HEK293T (cell line): ENCODE data around the gene VSTM2B.

Source experiments
- CTCF ChIA-PET: fragments of 350-600 bp; formaldehyde crosslinking; extraction: SDS; loops from one replicate; lab custom pipeline; 2021; ENCODE audit warnings: antibody characterized with exemption, inconsistent platforms; lab: Yijun Ruan, JAX
- POLR2A ChIA-PET: fragments of 350-600 bp; formaldehyde crosslinking; extraction: SDS; loops from one replicate; lab custom pipeline; 2020; ENCODE audit warnings: antibody characterized with exemption, inconsistent platforms; lab: Yijun Ruan, JAX
- DNase-seq: peaks from one replicate; pipeline ENCODE4 v3.0.0; 2012; ENCODE audit warnings: mixed read lengths; ENCODE audit errors: extremely low spot score
- ARNT ChIP-seq: fragments of 450-650 bp; IDR thresholded peaks from 2 replicates; pipeline ENCODE4 v1.6.1; 2017; ENCODE audit warnings: mild to moderate bottlenecking
- BHLHE40 ChIP-seq: fragments of 450-650 bp; IDR thresholded peaks from 2 replicates; pipeline ENCODE4 v1.6.1; 2016; ENCODE audit warnings: mild to moderate bottlenecking, moderate library complexity, borderline replicate concordance
- CTBP1 ChIP-seq: fragments of 450-650 bp; IDR thresholded peaks from 2 replicates; pipeline ENCODE4 v1.6.1; 2016; ENCODE audit warnings: borderline replicate concordance
- ELF4 ChIP-seq: fragments of 450-650 bp; IDR thresholded peaks from 2 replicates; pipeline ENCODE4 v1.6.1; 2017; ENCODE audit warnings: antibody characterized with exemption
- FOXA1 ChIP-seq: fragments of 450-650 bp; IDR thresholded peaks from 2 replicates; pipeline ENCODE4 v1.6.1; 2016; ENCODE audit warnings: mild to moderate bottlenecking
- FOXK2 ChIP-seq: fragments of 450-650 bp; IDR thresholded peaks from 2 replicates; pipeline ENCODE4 v1.6.1; 2016; ENCODE audit warnings: mild to moderate bottlenecking
- FOXM1 ChIP-seq: fragments of 450-650 bp; IDR thresholded peaks from 2 replicates; pipeline ENCODE4 v1.6.1; 2017; ENCODE audit warnings: mild to moderate bottlenecking, borderline replicate concordance
- HDGF ChIP-seq: fragments of 450-650 bp; IDR thresholded peaks from 2 replicates; pipeline ENCODE4 v1.6.1; 2017; ENCODE audit warnings: antibody characterized with exemption, borderline replicate concordance
- L3MBTL2 ChIP-seq: fragments of 450-650 bp; conservative IDR thresholded peaks from 2 replicates; pipeline ENCODE4 v1.6.1; 2016; ENCODE audit warnings: mild to moderate bottlenecking
- LEF1 ChIP-seq: fragments of 450-650 bp; IDR thresholded peaks from 2 replicates; pipeline ENCODE4 v1.6.1; 2017; ENCODE audit warnings: mild to moderate bottlenecking, borderline replicate concordance
- NFRKB ChIP-seq: fragments of 450-650 bp; IDR thresholded peaks from 2 replicates; pipeline ENCODE4 v1.6.1; 2016; ENCODE audit warnings: mild to moderate bottlenecking, moderate library complexity
- PKNOX1 ChIP-seq: fragments of 450-650 bp; IDR thresholded peaks from 2 replicates; pipeline ENCODE4 v1.6.1; 2016
- SP1 ChIP-seq: fragments of 450-650 bp; IDR thresholded peaks from 2 replicates; pipeline ENCODE4 v1.6.1; 2017
- SUZ12 ChIP-seq: fragments of 450-650 bp; IDR thresholded peaks from 2 replicates; pipeline ENCODE4 v1.6.1; 2016; ENCODE audit warnings: mild to moderate bottlenecking
- TARDBP ChIP-seq: fragments of 450-650 bp; IDR thresholded peaks from 2 replicates; pipeline ENCODE4 v1.6.1; 2016
- ZNF384 ChIP-seq: fragments of 450-650 bp; IDR thresholded peaks from 2 replicates; pipeline ENCODE4 v1.6.1; 2016

VSTM2B gene

GRCh38 chr19:29510701-29511265 lies 15.0 kb upstream of the VSTM2B start:
- ChIA-PET CTCF (no interaction called here), POLR2A (no interaction called here)
- no peak for TF ChIP-seq FOXM1
- TF ChIP-seq BHLHE40: no peak
- TF ChIP-seq NFRKB: no peak
- TF ChIP-seq SUZ12: no peak
- TF ChIP-seq FOXK2: no peak
- DNase-seq: no peak

GRCh38 chr19:29511768-29512167 lies 14.0 kb upstream of the VSTM2B start:
- DNase-seq: no peak
- ChIA-PET POLR2A (no interaction called here), CTCF (no interaction called here)
- no peak for TF ChIP-seq ARNT
- no peak for TF ChIP-seq SUZ12
- TF ChIP-seq CTBP1: no peak
- no peak for TF ChIP-seq HDGF
- TF ChIP-seq BHLHE40: no peak

GRCh38 chr19:29512748-29513147 lies 13.0 kb upstream of the VSTM2B start:
- DNase-seq: no peak
- TF ChIP-seq ELF4: no peak
- TF ChIP-seq LEF1: no peak
- no peak for TF ChIP-seq HDGF
- no peak for TF ChIP-seq FOXK2
- no peak for TF ChIP-seq ZNF384
- ChIA-PET CTCF (no interaction called here), POLR2A (no interaction called here)

- ChIA-PET POLR2A (no interaction called here), CTCF (no interaction called here)
- no peak for TF ChIP-seq SP1
- no peak for DNase-seq
These were observed 11.1 kb upstream of the VSTM2B start for GRCh38 chr19:29514525-29515232.

- POLR2A ChIA-PET: no interaction called here
- TF ChIP-seq FOXA1 (no peak), LEF1 (no peak), L3MBTL2 (no peak), NFRKB (no peak), FOXM1 (no peak), CTBP1 (no peak), PKNOX1 (no peak)
- CTCF ChIA-PET: no interaction called here
- DNase-seq: no peak
These were observed 10.6 kb upstream of the VSTM2B start for GRCh38 chr19:29515233-29515619.

- ChIA-PET POLR2A (no interaction called here), CTCF (no interaction called here)
- TF ChIP-seq L3MBTL2: no peak
- TF ChIP-seq FOXA1: no peak
- TF ChIP-seq FOXM1: no peak
- TF ChIP-seq TARDBP: no peak
- no peak for TF ChIP-seq BHLHE40
- TF ChIP-seq SP1: no peak
- no peak for TF ChIP-seq LEF1
- TF ChIP-seq ZNF384: no peak
- no peak for TF ChIP-seq CTBP1
- TF ChIP-seq ARNT: no peak
- no peak for TF ChIP-seq SUZ12
- no peak for TF ChIP-seq PKNOX1
- no peak for TF ChIP-seq FOXK2
- TF ChIP-seq ELF4: no peak
- TF ChIP-seq NFRKB: no peak
These were observed 10.0 kb upstream of the VSTM2B start for GRCh38 chr19:29515706-29516357.

GRCh38 chr19:29516358-29516725 lies 9.5 kb upstream of the VSTM2B start:
- ChIA-PET CTCF (no interaction called here), POLR2A (no interaction called here)
- no peak for DNase-seq
- TF ChIP-seq ARNT: no peak
- TF ChIP-seq PKNOX1: no peak
- TF ChIP-seq HDGF: no peak
- TF ChIP-seq L3MBTL2: no peak
- TF ChIP-seq TARDBP: no peak
- no peak for TF ChIP-seq SUZ12
- no peak for TF ChIP-seq NFRKB
- no peak for TF ChIP-seq LEF1
- TF ChIP-seq FOXA1: no peak
- TF ChIP-seq ZNF384: no peak
- no peak for TF ChIP-seq ELF4
- no peak for TF ChIP-seq FOXM1
- TF ChIP-seq SP1: no peak
- no peak for TF ChIP-seq FOXK2
- TF ChIP-seq BHLHE40: no peak
- no peak for TF ChIP-seq CTBP1

More at GRCh38 chr19:29515706-29516357, 10.0 kb upstream of the VSTM2B start:
- DNase-seq: no peak
